ENCODE measurements around the gene WASF2. TPM values are rescaled to one million over a fixed set of nuclear protein-coding genes. Genes with fewer than 3 reads are reported as not detected.

Gene WASF2
- total RNA-seq, 1 experiment from 2014 or later, result 65.9 TPM

DNA sequence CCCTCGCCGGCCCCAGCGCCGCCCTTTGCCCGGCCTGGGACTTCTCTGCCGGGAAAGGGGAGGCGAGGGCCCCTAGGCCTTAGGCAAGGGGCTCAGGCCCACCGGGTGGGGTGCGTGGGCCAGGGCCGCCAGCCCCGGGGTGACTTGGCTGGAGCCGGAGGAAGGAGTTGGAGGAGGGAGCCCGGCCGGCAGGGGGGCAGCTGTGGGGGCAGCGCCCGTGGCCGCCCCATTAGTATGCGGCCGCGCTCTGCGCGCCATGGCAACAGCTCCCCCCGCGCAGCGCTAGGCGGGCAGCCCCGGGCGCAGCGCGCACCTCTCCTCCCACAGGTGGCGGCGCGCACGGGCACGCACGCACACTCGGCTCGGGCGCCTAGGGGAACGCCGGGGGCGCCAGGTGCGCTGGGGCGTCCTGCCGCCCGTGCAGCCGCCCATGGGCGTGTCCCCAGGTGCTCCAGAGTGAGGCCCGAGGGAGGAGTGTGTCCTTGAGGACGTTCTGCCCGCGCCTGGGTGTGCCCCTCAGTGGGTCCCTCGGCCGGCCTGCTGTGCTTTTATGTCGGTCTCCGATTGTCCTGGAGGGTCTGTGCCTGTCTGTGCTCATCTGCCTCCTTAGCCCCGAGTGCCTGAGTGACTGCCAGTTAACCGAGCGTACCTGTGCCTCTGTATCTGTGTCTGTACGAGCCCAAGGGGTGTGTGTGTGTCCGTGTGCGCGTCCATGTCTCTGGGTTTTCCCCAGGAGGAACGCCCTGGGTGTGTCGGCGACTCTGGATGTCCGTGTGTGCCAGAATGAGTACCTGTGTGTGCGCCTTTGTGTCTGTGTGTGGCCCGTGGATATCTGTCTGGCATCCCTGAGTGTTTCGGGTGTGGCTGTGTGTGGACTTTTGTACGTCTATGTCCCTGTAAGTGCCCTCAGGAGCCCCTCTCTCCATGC lies 38.2 kb upstream of the WASF2 start:
- Histone ChIP-seq H4K8ac (replicated peaks; ENCODE audit: insufficient read length, low read depth, low read length) (no peak overlapping the region), H4K91ac (ENCODE audit: insufficient read length, low read depth, low read length) (no peak overlapping the region), H3K56ac (ENCODE audit: insufficient read length, low read depth, low read length) (no peak overlapping the region), H4K5ac (ENCODE audit: insufficient read length, low read depth, low read length) (no peak overlapping the region), H3K27me3 (ENCODE audit: insufficient read depth, low read length) (no peaks in the 10 kb centered on the region), H3K23me2 (ENCODE audit: insufficient read length, low read depth, low read length, poor library complexity, severe bottlenecking) (peaks cover 9% of the 10 kb centered on the region), H3K4ac (ENCODE audit: low read depth, low read length) (no peak overlapping the region), H2AK5ac (ENCODE audit: insufficient read length, low read length) (no peak overlapping the region), H3T11ph (ENCODE audit: low read length) (no peak overlapping the region), H3K4me1 (ENCODE audit: insufficient read depth, low read length) (peaks cover 10% of the 10 kb centered on the region), H4K20me1 (ENCODE audit: control insufficient read depth, insufficient read depth, insufficient read length) (no peaks in the 10 kb centered on the region), H2BK20ac (ENCODE audit: low read depth, low read length, poor library complexity, severe bottlenecking) (no peak overlapping the region), H2BK5ac (ENCODE audit: insufficient read length, low read length) (no peak overlapping the region), H3K9ac (ENCODE audit: extremely low read depth, insufficient read length, low read length) (peak overlapping the region; percentile 11), H3K27ac (ENCODE audit: insufficient read length, low read depth, low read length) (no peak overlapping the region), H2AFZ (ENCODE audit: low read length) (no peak overlapping the region), H3K79me1 (ENCODE audit: insufficient read depth, low read depth, low read length, poor library complexity, severe bottlenecking) (no peaks in the 10 kb centered on the region), H3K23ac (ENCODE audit: insufficient read length, low read depth, low read length) (no peak overlapping the region), H3K4me2 (ENCODE audit: insufficient read depth, insufficient read length, low read length) (peak overlapping the region; percentile 90), H3K14ac (ENCODE audit: insufficient read depth, low read length) (peak overlapping the region; percentile 57; the same call in 1 of the 2 replicates), H2BK15ac (ENCODE audit: low read depth, low read length) (no peak overlapping the region), H2BK12ac (ENCODE audit: insufficient read length, low read depth, low read length) (no peak overlapping the region), H2BK120ac (ENCODE audit: low read depth, low read length, poor library complexity, severe bottlenecking) (no peak overlapping the region), H3K79me2 (ENCODE audit: insufficient read depth, low read length) (no peaks in the 10 kb centered on the region), H3K18ac (ENCODE audit: insufficient read length, low read depth, low read length) (peak overlapping the region; percentile 49), H3K9me3 (ENCODE audit: control insufficient read depth, low read depth, low read length) (no peaks in the 10 kb centered on the region)
- Mint-ChIP-seq H3K4me3 (peak overlapping the region; percentile 73 to 77), H3K4me1 (peaks cover 51 to 55% of the 10 kb centered on the region in 2 experiments), H3K9me3 (no peaks in the 10 kb centered on the region; a peak in 1 of 5 replicates), H3K27me3 (ENCODE audit: low read depth) (peaks cover 6% of the 10 kb centered on the region; the same call in 1 of the 2 replicates), H3K36me3 (ENCODE audit: insufficient read depth in 1 of 3, low read depth in 3 of 3) (peaks cover 1 to 5% (median 2%) of the 10 kb centered on the region in 3 experiments; a peak in 6 of 7 replicates), H3K27ac (peak overlapping the region in 2 of 3 experiments; percentile 12 to 42; a peak in 2 of 7 replicates)
- DNase-seq, result peak; percentile 73
- TF ChIP-seq, protein P1, sequence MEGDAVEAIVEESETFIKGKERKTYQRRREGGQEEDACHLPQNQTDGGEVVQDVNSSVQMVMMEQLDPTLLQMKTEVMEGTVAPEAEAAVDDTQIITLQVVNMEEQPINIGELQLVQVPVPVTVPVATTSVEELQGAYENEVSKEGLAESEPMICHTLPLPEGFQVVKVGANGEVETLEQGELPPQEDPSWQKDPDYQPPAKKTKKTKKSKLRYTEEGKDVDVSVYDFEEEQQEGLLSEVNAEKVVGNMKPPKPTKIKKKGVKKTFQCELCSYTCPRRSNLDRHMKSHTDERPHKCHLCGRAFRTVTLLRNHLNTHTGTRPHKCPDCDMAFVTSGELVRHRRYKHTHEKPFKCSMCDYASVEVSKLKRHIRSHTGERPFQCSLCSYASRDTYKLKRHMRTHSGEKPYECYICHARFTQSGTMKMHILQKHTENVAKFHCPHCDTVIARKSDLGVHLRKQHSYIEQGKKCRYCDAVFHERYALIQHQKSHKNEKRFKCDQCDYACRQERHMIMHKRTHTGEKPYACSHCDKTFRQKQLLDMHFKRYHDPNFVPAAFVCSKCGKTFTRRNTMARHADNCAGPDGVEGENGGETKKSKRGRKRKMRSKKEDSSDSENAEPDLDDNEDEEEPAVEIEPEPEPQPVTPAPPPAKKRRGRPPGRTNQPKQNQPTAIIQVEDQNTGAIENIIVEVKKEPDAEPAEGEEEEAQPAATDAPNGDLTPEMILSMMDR (conservative IDR thresholded peaks at IDR 0.05), result no peak
- WGBS (ENCODE audit: extremely low coverage, insufficient read length, low lambda C conversion rate), result no CpG with 5 or more reads among the region's 71 CpGs
